ENCODE data around the gene PEX16. TPM values are rescaled to one million over a fixed set of nuclear protein-coding genes. Genes with fewer than 3 reads are reported as not detected.
"Not testable (repeated sequence)": the region's sequence is repeated elsewhere in the genome, so short reads cannot be mapped to it uniquely, and the experiment has no call there.

Gene PEX16
- total RNA-seq, 1 donor from 2014 or later: 28.0 TPM

DNA sequence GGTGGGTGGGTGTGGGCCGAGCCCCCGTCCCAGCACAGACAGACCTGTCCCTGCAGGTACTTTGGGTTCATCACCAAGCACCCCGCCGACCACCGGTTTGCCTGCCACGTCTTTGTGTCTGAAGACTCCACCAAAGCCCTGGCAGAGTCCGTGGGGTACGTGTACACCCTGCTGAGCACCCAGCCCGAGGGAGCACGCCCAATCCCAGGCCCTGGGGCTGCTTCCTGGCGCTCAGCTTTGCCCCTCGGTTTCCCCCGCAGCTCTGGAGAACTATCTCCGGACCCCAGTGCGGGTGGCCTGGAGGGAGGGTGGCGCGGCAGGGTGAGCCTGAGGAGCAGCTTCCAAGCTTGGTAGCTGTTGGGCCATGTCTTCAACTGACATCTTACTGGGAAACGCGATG is 12.6 kb downstream of the PEX16 start:
- Mint-ChIP-seq H3K36me3 (ENCODE audit: insufficient read depth) (peaks cover 5% of the 10 kb centered on the region), H3K27ac (no peak overlapping the region), H3K27me3 (no peaks in the 10 kb centered on the region), H3K4me3 (ENCODE audit: low read depth) (no peak overlapping the region), H3K9me3 (ENCODE audit: low read depth) (no peaks in the 10 kb centered on the region), H3K4me1 (ENCODE audit: low read depth) (peaks cover 7% of the 10 kb centered on the region)
- DNase-seq (ENCODE audit: low spot score, unreplicated experiment): no peak
- TF ChIP-seq CTCF (IDR thresholded peaks at IDR 0.05; ENCODE audit: unreplicated experiment): no peak

DNA sequence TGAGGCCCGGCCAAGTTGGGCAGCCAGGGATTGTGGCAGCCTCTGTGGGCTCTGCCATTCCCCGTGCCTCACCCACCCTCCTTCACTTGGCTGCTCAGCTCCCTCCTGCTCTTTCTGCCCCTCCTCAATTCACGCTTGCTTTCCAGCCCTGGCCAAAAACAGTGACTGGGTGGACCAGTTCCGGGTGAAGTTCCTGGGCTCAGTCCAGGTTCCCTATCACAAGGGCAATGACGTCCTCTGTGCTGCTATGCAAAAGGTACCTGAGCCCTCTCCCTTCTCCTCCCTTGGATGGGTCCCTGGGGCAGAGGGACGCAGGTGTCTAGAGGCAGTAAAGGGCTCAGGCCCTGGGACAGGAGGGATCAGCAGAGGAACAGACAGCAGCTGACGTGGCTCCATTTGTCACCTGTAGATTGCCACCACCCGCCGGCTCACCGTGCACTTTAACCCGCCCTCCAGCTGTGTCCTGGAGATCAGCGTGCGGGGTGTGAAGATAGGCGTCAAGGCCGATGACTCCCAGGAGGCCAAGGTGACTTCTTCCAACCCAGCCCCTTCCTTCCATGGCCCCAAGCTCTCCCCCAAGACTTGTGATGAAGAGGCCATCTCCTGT is 13.3 kb downstream of the PEX16 start:
- Mint-ChIP-seq H3K36me3 (ENCODE audit: insufficient read depth) (peaks cover 5% of the 10 kb centered on the region), H3K27ac (peak overlapping the region; percentile 74), H3K4me3 (ENCODE audit: low read depth) (no peak overlapping the region), H3K9me3 (ENCODE audit: low read depth) (no peaks in the 10 kb centered on the region), H3K4me1 (ENCODE audit: low read depth) (peaks cover 7% of the 10 kb centered on the region), H3K27me3 (no peaks in the 10 kb centered on the region)
- no peak for DNase-seq (ENCODE audit: low spot score, unreplicated experiment)
- TF ChIP-seq CTCF (IDR thresholded peaks at IDR 0.05; ENCODE audit: unreplicated experiment): no peak

DNA sequence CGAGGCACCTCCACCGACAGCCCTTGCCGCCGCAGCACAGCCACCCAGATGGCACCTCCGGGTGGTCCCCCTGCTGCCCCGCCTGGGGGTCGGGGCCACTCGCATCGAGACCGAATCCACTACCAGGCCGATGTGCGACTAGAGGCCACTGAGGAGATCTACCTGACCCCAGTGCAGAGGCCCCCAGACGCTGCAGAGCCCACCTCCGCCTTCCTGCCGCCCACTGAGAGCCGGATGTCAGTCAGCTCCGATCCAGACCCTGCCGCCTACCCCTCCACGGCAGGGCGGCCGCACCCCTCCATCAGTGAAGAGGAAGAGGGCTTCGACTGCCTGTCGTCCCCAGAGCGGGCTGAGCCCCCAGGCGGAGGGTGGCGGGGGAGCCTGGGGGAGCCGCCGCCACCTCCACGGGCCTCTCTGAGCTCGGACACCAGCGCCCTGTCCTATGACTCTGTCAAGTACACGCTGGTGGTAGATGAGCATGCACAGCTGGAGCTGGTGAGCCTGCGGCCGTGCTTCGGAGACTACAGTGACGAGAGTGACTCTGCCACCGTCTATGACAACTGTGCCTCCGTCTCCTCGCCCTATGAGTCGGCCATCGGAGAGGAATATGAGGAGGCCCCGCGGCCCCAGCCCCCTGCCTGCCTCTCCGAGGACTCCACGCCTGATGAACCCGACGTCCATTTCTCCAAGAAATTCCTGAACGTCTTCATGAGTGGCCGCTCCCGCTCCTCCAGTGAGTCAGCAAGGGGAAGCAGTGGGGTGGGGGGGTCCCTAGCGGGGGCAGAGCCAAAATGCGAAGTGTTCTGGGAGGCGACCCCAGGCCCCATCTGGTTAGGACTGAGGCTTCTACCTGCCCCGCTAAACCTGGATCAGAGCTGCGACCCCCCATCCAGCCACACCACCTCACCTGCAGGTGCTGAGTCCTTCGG is 15.0 kb downstream of the PEX16 start:
- Mint-ChIP-seq H3K36me3 (ENCODE audit: insufficient read depth) (peaks cover 5% of the 10 kb centered on the region), H3K4me1 (ENCODE audit: low read depth) (peaks cover 7% of the 10 kb centered on the region), H3K4me3 (ENCODE audit: low read depth) (no peak overlapping the region), H3K27ac (no peak overlapping the region), H3K9me3 (ENCODE audit: low read depth) (no peaks in the 10 kb centered on the region), H3K27me3 (no peaks in the 10 kb centered on the region)
- DNase-seq (ENCODE audit: low spot score, unreplicated experiment): no peak
- no peak for TF ChIP-seq CTCF (IDR thresholded peaks at IDR 0.05; ENCODE audit: unreplicated experiment)

GRCh38 chr11:45901626-45902025 is 16.1 kb downstream of the PEX16 start:
- peak overlapping the region; percentile 16 for H3K4me3 Mint-ChIP-seq (ENCODE audit: low read depth)
- peaks cover 5% of the 10 kb centered on the region for H3K36me3 Mint-ChIP-seq (ENCODE audit: insufficient read depth)
- H3K9me3 Mint-ChIP-seq (ENCODE audit: low read depth): no peaks in the 10 kb centered on the region
- no peak for DNase-seq (ENCODE audit: low spot score, unreplicated experiment)
- no peak for TF ChIP-seq CTCF (IDR thresholded peaks at IDR 0.05; ENCODE audit: unreplicated experiment)
- no peak overlapping the region for H3K27ac Mint-ChIP-seq
- H3K27me3 Mint-ChIP-seq: no peaks in the 10 kb centered on the region
- H3K4me1 Mint-ChIP-seq (ENCODE audit: low read depth): peaks cover 8% of the 10 kb centered on the region

DNA sequence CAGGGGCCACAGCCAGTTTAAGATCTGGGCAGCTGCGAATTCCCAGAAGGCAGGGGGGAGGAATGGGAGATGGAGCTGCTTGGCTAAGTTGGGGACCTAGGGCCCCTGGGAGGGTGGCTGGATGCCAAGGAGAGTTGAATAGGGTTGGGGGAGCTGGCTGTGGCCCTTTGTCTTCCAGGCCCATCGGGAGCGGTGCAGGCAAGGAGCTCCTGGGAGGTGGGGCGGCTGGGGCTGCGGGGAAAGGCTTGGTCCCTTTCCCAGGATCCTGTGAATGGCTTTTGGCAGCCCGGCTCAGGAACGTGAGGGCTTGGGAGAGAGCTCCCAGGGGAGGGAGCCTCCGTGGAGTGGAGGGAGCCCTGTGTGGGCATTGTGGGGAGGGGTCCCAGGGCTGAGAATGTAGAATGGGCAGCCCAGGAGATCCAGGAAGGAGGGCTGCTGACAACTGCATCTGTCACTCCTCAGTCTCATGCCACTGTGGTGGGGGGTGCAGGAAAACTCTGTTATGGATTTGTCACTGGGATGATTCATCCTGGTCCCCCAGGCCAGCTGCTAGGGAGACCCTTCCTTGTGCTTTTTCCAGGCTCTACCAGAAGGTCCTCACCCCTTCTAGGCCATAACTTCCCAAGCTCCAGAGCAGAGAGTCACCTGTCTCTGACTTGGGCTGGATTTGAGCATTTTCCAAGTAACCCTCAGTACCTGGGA is 16.6 kb downstream of the PEX16 start:
- H3K4me1 Mint-ChIP-seq (ENCODE audit: low read depth): peaks cover 12% of the 10 kb centered on the region

GRCh38 chr11:45900175-45900800 is 17.4 kb downstream of the PEX16 start:
- not testable (repeated sequence) for DNase-seq (ENCODE audit: low spot score, unreplicated experiment); H3K9me3 Mint-ChIP-seq (ENCODE audit: low read depth); H3K36me3 Mint-ChIP-seq (ENCODE audit: insufficient read depth); H3K27me3 Mint-ChIP-seq
- H3K4me3 Mint-ChIP-seq (ENCODE audit: low read depth): peak overlapping the region; percentile 77
- H3K4me1 Mint-ChIP-seq (ENCODE audit: low read depth): peaks cover 15% of the 10 kb centered on the region
- peak overlapping the region; percentile 90 for H3K27ac Mint-ChIP-seq

More for the DNA sequence above, 16.6 kb downstream of the PEX16 start:
- no peaks in the 10 kb centered on the region for H3K9me3 Mint-ChIP-seq (ENCODE audit: low read depth)
- TF ChIP-seq CTCF (IDR thresholded peaks at IDR 0.05; ENCODE audit: unreplicated experiment): no peak
- no peak for DNase-seq (ENCODE audit: low spot score, unreplicated experiment)
- H3K27me3 Mint-ChIP-seq: no peaks in the 10 kb centered on the region
- H3K36me3 Mint-ChIP-seq (ENCODE audit: insufficient read depth): peaks cover 5% of the 10 kb centered on the region
- peak overlapping the region; percentile 77 for H3K4me3 Mint-ChIP-seq (ENCODE audit: low read depth)
- H3K27ac Mint-ChIP-seq: peak overlapping the region; percentile 90

Measured in progenitor cell of endocrine pancreas (in vitro differentiated cells).